ENCODE results near the gene CRYBA2. TPM values are rescaled to one million over a fixed set of nuclear protein-coding genes. Genes with fewer than 3 reads are reported as not detected.
A peak's percentile ranks its signal among the peaks of the same experiment; 100 is the strongest.

CRYBA2 gene
- total RNA-seq, 1 experiment from 2014 or later: not detected

- Histone ChIP-seq H4K20me1 (ENCODE audit: insufficient read depth, low read depth, low read length) (no peaks in the 10 kb centered on the region), H3K4me3 (ENCODE audit: low read length) (no peak overlapping the region), H3K4me2 (ENCODE audit: low read depth, low read length, poor library complexity, severe bottlenecking) (no peak overlapping the region), H3K27me3 (ENCODE audit: low read length) (no peaks in the 10 kb centered on the region), H3K79me2 (ENCODE audit: low read length) (no peaks in the 10 kb centered on the region), H3K4me1 (ENCODE audit: low read length) (peaks cover 9% of the 10 kb centered on the region), H3K27ac (ENCODE audit: low read length) (no peak overlapping the region), H3K9me2 (replicated peaks; ENCODE audit: insufficient read depth, low read length) (no peaks in the 10 kb centered on the region), H2AFZ (ENCODE audit: low read length) (no peak overlapping the region), H3K36me3 (ENCODE audit: insufficient read depth, low read length) (no peaks in the 10 kb centered on the region), H3K9ac (ENCODE audit: low read length) (no peak overlapping the region), H3K9me3 (ENCODE audit: low read length) (no peaks in the 10 kb centered on the region)
- no peak for DNase-seq
Measured at GRCh38 chr2:218984239-218985020, 8.8 kb downstream of the CRYBA2 start.

GRCh38 chr2:218983934-218984238 lies 9.3 kb downstream of the CRYBA2 start:
- H3K4me3 ChIP-seq (ENCODE audit: low read length): no peak overlapping the region
- no peak overlapping the region for H3K27ac ChIP-seq (ENCODE audit: low read length)
- H3K36me3 ChIP-seq (ENCODE audit: insufficient read depth, low read length): no peaks in the 10 kb centered on the region
- H3K9me3 ChIP-seq (ENCODE audit: low read length): no peaks in the 10 kb centered on the region
- H4K20me1 ChIP-seq (ENCODE audit: insufficient read depth, low read depth, low read length): no peaks in the 10 kb centered on the region
- H3K9ac ChIP-seq (ENCODE audit: low read length): no peak overlapping the region
- H3K9me2 ChIP-seq (replicated peaks; ENCODE audit: insufficient read depth, low read length): no peaks in the 10 kb centered on the region
- no peaks in the 10 kb centered on the region for H3K27me3 ChIP-seq (ENCODE audit: low read length)
- H3K4me2 ChIP-seq (ENCODE audit: low read depth, low read length, poor library complexity, severe bottlenecking): no peak overlapping the region
- peaks cover 9% of the 10 kb centered on the region for H3K4me1 ChIP-seq (ENCODE audit: low read length)
- H2AFZ ChIP-seq (ENCODE audit: low read length): no peak overlapping the region
- DNase-seq: no peak
- no peaks in the 10 kb centered on the region for H3K79me2 ChIP-seq (ENCODE audit: low read length)

GRCh38 chr2:218983263-218983933 lies 9.8 kb downstream of the CRYBA2 start:
- H3K4me1 ChIP-seq (ENCODE audit: low read length): peaks cover 9% of the 10 kb centered on the region
- no peak overlapping the region for H3K4me2 ChIP-seq (ENCODE audit: low read depth, low read length, poor library complexity, severe bottlenecking)

GRCh38 chr2:218982586-218983262 lies 10.5 kb downstream of the CRYBA2 start:
- no peak for DNase-seq
- Histone ChIP-seq H3K4me2 (ENCODE audit: low read depth, low read length, poor library complexity, severe bottlenecking) (no peak overlapping the region), H3K9me2 (replicated peaks; ENCODE audit: insufficient read depth, low read length) (no peaks in the 10 kb centered on the region), H3K9ac (ENCODE audit: low read length) (no peak overlapping the region), H2AFZ (ENCODE audit: low read length) (no peak overlapping the region), H3K79me2 (ENCODE audit: low read length) (no peaks in the 10 kb centered on the region), H3K4me3 (ENCODE audit: low read length) (no peak overlapping the region), H3K36me3 (ENCODE audit: insufficient read depth, low read length) (no peaks in the 10 kb centered on the region), H3K4me1 (ENCODE audit: low read length) (peaks cover 9% of the 10 kb centered on the region), H3K9me3 (ENCODE audit: low read length) (no peaks in the 10 kb centered on the region), H4K20me1 (ENCODE audit: insufficient read depth, low read depth, low read length) (no peaks in the 10 kb centered on the region), H3K27me3 (ENCODE audit: low read length) (no peaks in the 10 kb centered on the region), H3K27ac (ENCODE audit: low read length) (no peak overlapping the region)

More at GRCh38 chr2:218983263-218983933, 9.8 kb downstream of the CRYBA2 start:
- Histone ChIP-seq H3K4me3 (ENCODE audit: low read length) (no peak overlapping the region), H3K9me3 (ENCODE audit: low read length) (no peaks in the 10 kb centered on the region), H3K79me2 (ENCODE audit: low read length) (no peaks in the 10 kb centered on the region), H3K36me3 (ENCODE audit: insufficient read depth, low read length) (no peaks in the 10 kb centered on the region), H4K20me1 (ENCODE audit: insufficient read depth, low read depth, low read length) (no peaks in the 10 kb centered on the region), H2AFZ (ENCODE audit: low read length) (no peak overlapping the region), H3K9me2 (replicated peaks; ENCODE audit: insufficient read depth, low read length) (no peaks in the 10 kb centered on the region), H3K27me3 (ENCODE audit: low read length) (no peaks in the 10 kb centered on the region), H3K27ac (ENCODE audit: low read length) (no peak overlapping the region), H3K9ac (ENCODE audit: low read length) (no peak overlapping the region)
- no peak for DNase-seq

GRCh38 chr2:218981881-218982585 lies 11.2 kb downstream of the CRYBA2 start:
- Histone ChIP-seq H3K9me2 (replicated peaks; ENCODE audit: insufficient read depth, low read length) (no peaks in the 10 kb centered on the region), H3K27me3 (ENCODE audit: low read length) (no peaks in the 10 kb centered on the region), H2AFZ (ENCODE audit: low read length) (no peak overlapping the region), H3K9ac (ENCODE audit: low read length) (no peak overlapping the region), H3K27ac (ENCODE audit: low read length) (no peak overlapping the region), H3K36me3 (ENCODE audit: insufficient read depth, low read length) (no peaks in the 10 kb centered on the region), H4K20me1 (ENCODE audit: insufficient read depth, low read depth, low read length) (no peaks in the 10 kb centered on the region), H3K79me2 (ENCODE audit: low read length) (no peaks in the 10 kb centered on the region), H3K4me1 (ENCODE audit: low read length) (peaks cover 9% of the 10 kb centered on the region), H3K4me3 (ENCODE audit: low read length) (no peak overlapping the region), H3K9me3 (ENCODE audit: low read length) (no peaks in the 10 kb centered on the region), H3K4me2 (ENCODE audit: low read depth, low read length, poor library complexity, severe bottlenecking) (no peak overlapping the region)
- DNase-seq: no peak

GRCh38 chr2:218981390-218981880 lies 11.8 kb downstream of the CRYBA2 start:
- H3K9me3 ChIP-seq (ENCODE audit: low read length): no peaks in the 10 kb centered on the region
- H3K9me2 ChIP-seq (replicated peaks; ENCODE audit: insufficient read depth, low read length): no peaks in the 10 kb centered on the region
- no peaks in the 10 kb centered on the region for H3K79me2 ChIP-seq (ENCODE audit: low read length)
- peaks cover 9% of the 10 kb centered on the region for H3K4me1 ChIP-seq (ENCODE audit: low read length)
- no peaks in the 10 kb centered on the region for H3K36me3 ChIP-seq (ENCODE audit: insufficient read depth, low read length)
- no peak overlapping the region for H3K9ac ChIP-seq (ENCODE audit: low read length)
- DNase-seq: peak; percentile 57
- H3K27me3 ChIP-seq (ENCODE audit: low read length): no peaks in the 10 kb centered on the region
- no peak overlapping the region for H3K27ac ChIP-seq (ENCODE audit: low read length)
- H4K20me1 ChIP-seq (ENCODE audit: insufficient read depth, low read depth, low read length): no peaks in the 10 kb centered on the region
- peak overlapping the region; percentile 51; the same call in 1 of the 2 replicates for H3K4me3 ChIP-seq (ENCODE audit: low read length)
- H3K4me2 ChIP-seq (ENCODE audit: low read depth, low read length, poor library complexity, severe bottlenecking): peak overlapping the region; percentile 48
- H2AFZ ChIP-seq (ENCODE audit: low read length): no peak overlapping the region

GRCh38 chr2:218980735-218981389 lies 12.4 kb downstream of the CRYBA2 start:
- Histone ChIP-seq H3K36me3 (ENCODE audit: insufficient read depth, low read length) (no peaks in the 10 kb centered on the region), H3K9ac (ENCODE audit: low read length) (peak overlapping the region; percentile 59), H3K27me3 (ENCODE audit: low read length) (no peaks in the 10 kb centered on the region), H3K9me2 (replicated peaks; ENCODE audit: insufficient read depth, low read length) (no peaks in the 10 kb centered on the region), H3K4me3 (ENCODE audit: low read length) (peak overlapping the region; percentile 51; the same call in 1 of the 2 replicates), H4K20me1 (ENCODE audit: insufficient read depth, low read depth, low read length) (no peaks in the 10 kb centered on the region), H3K4me2 (ENCODE audit: low read depth, low read length, poor library complexity, severe bottlenecking) (peak overlapping the region; percentile 48), H3K9me3 (ENCODE audit: low read length) (no peaks in the 10 kb centered on the region), H3K27ac (ENCODE audit: low read length) (no peak overlapping the region), H3K79me2 (ENCODE audit: low read length) (no peaks in the 10 kb centered on the region), H2AFZ (ENCODE audit: low read length) (peak overlapping the region; percentile 75; the same call in 1 of the 2 replicates), H3K4me1 (ENCODE audit: low read length) (peaks cover 9% of the 10 kb centered on the region)
- no peak for DNase-seq

Measured in Karpas-422 (cell line).